CD1c-positive myeloid dendritic cell (primary cell): Measurements from ENCODE around the gene GNAI2.
"Not testable (repeated sequence)": the region's sequence is repeated elsewhere in the genome, so short reads cannot be mapped to it uniquely, and the experiment has no call there.

Experiments used
- DNase-seq: peaks from one replicate; pipeline ENCODE4 v3.0.0-alpha.2; 2016; ENCODE audit errors: extremely low spot score

GNAI2 gene

DNA sequence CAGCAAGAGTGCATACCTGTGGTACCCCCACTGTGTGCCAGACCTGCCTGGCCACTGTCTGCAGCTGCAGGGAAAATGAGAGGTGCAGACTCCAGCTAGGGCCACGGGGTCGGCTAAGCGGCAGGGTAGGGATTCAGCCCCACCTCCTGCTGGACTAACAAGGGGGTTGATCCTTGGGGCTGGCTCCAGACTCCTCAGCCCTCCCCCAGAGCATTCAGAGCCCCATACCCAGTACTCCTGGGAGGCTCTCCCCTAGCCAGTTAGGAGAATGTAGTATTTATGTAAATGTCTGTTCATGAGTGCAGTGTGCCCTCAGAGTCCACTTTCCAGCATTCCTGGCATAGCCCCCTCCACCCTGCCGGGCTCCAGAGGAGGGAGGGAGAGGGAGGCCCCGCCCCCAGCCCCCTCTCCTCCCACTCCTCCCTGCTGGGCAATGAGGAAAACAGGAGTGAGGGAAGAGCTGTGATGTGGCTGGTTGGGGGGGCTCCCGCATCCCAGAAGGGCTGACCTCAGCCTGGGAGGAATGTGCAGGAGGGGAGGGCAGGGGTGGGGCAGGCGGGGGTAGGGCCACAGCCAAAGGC lies 28.5 kb downstream of the GNAI2 start:
- DNase-seq, result no peak

DNA sequence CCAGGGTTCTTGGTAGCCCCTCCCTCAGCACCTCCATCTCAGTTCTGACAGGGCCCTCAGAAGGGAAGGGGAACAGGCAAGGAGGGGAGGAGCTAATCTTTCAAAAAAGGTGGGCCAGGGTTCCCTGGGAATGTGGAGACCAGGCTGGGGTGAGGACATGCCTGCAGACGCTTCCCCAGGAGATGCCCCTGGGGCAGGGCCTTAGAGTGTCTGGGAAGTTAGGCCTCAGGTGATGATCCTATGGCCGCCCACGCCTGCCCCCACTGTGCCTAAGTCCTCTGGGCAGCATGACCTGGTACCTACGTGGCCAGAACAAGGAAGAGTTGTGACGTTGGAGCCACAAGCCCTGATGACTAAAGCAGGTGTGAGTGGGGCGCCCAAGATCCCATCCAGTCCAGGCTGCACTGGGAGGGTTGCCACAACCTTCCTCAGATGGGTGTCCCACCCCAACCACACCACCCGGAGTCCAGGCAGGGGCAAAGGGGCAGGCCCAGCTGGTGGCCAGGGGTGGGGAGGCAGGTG lies 29.0 kb downstream of the GNAI2 start:
- DNase-seq, result no peak

DNA sequence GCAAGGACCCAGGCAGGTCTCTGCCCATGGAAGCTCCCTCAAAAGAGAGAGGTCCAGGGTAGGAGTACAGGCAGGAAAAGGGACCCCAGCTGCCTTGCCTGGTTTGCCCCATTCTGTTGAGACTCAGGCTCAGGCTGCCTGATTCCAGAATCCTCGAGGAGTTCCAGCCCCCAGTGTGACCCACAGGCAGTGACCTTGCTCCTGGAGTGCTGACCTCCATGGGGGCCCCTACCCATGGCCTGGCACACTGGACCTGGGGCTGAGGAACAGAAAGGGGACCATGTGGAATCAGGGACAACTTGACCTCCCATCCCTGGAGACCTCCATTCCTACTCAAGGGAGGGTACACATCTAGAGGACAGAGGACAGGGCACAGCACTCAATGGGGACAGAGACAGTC lies 29.6 kb downstream of the GNAI2 start:
- no peak for DNase-seq

DNA sequence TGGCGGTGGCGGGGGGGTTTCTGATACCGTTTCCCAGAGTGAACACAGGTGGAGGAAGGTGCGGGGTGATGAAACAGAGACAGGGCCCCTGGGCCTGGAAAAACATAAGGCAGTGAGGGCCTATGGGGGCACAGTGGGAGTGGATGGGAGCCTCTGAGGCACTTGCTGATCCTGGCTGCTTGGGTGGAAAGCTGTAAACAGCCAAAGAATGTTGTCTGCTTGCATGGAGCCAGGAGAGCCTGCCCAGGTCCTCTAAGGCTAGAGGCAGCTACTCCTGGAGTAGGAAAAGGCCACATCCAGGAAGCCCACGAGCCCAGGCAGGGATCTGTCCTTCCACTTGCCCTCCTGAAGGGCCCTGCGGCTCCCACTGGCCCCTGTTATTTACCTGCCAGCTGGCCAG lies 30.0 kb downstream of the GNAI2 start:
- no peak for DNase-seq

DNA sequence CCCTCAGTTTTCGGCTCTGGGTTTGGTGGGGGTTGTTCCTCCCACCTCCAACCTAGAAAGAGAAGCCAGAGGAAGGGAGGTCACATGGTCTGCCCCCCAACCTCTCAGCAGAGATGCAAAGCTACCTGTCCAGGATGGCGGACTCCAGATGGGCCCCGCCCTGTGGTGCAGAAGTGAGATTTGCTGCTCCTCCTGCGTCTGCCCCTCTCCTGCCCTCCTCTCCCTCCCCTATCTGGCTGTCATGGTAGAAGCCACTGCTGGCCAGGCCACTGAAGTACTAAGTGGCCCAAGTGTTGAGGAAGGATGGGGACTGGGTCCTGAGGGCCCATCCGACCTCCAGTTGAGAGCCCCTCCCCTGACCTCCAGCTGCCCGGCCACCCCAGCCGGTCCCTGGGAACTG lies 30.8 kb downstream of the GNAI2 start:
- DNase-seq, result no peak

DNA sequence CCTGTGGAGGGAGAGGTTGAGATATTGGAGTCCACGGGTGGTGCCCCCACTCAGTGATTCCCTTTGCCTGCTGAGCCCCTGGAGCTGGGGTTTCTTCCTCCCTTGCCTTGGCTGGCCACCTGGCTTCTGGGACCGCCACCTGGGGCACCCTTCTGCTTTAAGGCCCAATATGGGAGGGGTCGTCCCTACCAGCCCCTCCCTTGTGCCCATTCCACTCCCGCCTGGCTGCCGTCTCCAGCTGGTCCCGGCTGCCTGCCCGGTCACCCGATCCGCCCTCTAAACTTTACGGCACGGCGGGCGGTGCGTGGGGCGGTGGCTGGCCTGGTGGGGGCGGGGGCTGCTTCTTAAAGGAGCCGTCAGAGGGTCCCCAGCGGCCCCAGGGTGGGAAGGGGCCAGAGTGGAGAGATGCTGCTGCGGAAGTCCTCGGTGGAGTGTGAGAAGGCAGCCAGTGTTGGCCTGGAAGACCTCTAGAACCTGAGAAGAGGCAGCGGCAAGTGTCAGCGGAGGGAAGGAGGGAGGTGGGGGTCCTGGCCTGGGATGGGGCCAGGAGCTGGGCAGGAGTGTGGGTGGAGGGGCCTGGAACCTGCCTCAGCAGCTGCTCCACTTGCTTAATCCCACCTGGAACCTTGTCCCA lies 31.4 kb downstream of the GNAI2 start:
- DNase-seq, result no peak

DNA sequence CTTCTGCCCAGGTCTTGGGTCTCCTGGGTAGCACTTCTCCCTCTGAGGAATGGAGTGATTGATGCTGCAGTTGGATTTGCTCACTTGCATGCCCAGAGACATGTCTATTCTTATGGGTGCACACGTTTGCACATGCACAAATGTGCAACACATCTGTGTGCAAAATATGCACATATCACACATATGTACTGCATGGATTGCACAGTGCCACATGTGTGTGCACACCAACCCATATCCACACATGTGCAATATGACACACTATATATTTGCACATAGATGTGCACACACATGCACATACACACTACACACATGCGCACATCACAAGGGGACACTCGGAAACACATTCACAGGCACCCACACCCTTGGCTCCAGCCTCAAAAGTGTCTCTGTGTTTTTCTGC lies 32.3 kb downstream of the GNAI2 start:
- DNase-seq, result no peak

DNA sequence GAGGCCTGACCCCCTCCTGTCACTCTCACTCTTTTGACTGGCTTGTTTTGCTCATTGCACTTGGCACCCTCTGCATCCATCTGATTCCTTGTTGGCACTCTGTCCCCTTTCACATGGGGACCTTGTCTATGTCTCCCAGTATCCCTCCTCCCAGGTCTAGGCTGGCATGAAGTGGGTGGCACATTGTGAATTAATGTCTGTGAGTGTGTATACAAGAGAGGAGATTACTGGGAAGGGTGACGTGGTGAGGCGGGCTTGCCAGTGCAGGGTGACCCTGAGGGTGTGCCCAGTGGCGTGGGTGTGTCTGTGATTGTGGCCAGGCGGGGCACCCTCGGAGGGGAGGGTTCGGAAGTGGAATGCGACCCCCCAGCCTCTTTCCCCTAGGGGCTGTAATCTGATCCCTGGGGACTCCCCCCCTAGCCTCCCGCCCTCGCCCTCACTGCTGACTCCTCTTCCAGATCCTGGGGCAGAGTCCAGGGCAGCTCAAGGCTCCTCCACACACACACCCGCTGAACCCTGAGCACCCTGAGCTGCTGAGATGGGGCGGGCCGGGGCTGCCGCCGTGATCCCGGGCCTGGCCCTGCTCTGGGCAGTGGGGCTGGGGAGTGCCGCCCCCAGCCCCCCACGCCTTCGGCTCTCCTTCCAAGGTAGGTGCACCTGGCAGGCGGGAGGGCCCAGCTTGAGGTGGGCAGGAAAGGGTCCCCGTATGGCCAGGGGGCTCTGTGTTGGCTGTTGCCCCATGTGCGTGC lies 32.9 kb downstream of the GNAI2 start, which contains the start of gene SEMA3B:
TSS of gene SEMA3B (plus strand) at position 445 of the 749 bp plus-strand sequence. CDS start at position 539, 94 bp downstream.
- no peak for DNase-seq

DNA sequence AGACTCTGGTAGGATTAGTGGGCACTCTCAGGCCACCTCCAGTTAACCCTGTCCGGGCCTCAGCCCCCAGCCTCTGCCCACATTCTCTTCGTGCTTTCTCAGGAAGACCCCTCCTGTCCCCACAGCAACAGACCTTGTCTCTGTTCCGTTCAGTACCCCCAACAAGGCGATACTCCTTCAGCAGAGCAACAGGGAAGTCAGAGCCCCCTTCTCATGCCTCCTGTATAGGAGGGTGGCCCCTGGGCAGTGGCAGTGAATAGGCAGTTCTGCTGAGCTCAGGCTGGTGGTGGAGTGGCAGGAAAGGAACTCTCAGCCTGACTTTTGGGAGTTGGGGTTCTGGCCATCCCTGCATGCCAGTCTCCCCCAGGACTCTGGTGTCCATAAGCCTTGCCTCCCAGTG lies 33.5 kb downstream of the GNAI2 start:
- DNase-seq, result no peak

DNA sequence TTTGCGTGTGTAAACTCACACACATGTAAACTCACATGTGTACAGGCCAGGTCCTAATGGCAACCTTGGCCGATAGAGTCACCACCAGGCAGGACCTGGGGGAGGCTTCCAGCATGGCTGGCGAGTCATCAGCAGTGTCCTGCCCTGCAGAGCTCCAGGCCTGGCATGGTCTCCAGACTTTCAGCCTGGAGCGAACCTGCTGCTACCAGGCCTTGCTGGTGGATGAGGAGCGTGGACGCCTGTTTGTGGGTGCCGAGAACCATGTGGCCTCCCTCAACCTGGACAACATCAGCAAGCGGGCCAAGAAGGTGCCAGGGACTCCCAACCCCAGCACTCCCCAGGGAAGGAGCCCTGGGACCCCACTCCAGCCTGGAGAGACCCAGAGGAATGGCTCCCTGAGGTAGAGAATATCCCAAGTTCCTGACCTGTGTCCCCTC lies 34.0 kb downstream of the GNAI2 start:
- DNase-seq, result no peak

DNA sequence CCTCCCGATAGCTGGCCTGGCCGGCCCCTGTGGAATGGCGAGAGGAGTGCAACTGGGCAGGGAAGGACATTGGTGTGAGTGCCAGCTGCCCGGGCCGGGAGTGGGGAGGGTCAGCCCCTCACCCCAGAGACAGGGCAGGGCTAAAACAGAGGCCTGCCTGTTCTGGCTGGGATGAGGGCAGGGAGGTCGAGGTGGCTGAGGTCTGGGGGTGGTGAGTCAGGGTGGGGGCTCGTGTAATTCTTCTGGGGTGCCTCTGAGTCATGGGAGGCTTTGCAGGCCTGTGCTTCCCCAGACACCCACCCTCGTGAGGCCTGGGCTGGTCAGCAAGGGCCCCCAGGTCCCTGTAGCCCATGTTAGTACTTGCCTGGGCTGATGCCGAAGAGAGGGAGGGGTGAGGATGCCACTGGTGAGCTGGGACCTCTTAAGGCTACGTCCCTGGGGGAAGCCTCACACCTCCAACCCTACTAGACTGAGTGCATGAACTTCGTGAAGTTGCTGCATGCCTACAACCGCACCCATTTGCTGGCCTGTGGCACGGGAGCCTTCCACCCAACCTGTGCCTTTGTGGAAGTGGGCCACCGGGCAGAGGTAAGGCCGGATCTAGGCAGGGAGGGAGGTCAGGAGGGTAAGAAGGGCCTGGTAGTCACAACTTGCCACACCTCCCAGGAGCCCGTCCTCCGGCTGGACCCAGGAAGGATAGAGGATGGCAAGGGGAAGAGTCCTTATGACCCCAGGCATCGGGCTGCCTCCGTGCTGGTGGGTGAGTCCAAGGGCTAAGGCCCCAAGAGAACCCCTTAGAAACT lies 34.6 kb downstream of the GNAI2 start:
- no peak for DNase-seq

DNA sequence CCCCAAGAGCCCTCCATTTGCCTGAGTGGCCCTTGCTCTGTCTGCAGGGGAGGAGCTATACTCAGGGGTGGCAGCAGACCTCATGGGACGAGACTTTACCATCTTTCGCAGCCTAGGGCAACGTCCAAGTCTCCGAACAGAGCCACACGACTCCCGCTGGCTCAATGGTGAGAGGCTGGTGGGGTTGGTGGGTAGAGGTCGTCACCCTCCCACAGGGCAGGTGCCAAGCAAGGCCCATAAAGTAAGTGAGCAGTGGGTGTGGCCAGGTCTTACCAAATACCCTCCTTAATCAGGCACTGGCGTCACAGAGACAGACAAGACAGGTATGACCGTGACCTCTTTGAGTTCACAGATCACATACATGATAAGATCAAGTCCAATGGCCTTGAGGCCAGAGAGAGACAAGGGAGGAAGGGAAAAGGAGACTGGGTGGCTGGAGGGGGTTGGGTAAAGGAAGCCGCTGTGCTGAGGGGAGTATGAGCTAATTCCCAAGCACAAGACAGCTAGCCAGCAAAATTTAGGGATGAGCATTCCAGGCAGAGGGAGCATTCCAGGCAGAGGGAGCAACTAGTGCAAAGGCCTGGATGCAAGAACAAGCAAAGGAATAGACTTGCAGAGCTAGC lies 35.4 kb downstream of the GNAI2 start:
- DNase-seq, result no peak

DNA sequence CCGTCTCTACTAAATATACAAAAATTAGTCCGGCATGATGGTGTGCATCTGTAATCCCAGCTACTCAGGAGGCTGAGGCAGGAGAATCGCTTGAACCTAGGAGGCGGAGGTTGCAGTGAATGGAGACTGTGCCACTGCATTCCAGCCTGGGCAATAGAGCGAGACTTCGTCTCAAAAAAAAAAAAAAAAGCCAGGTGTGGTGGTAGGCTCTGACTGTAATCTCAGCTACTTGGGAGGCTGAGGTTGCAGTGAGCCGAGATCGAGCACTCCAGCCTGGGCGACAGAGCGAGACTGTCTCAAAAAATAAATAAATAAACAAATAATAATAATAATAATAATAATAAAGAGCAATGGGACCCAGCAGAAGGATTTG lies 36.5 kb downstream of the GNAI2 start:
- not testable (repeated sequence) for DNase-seq

DNA sequence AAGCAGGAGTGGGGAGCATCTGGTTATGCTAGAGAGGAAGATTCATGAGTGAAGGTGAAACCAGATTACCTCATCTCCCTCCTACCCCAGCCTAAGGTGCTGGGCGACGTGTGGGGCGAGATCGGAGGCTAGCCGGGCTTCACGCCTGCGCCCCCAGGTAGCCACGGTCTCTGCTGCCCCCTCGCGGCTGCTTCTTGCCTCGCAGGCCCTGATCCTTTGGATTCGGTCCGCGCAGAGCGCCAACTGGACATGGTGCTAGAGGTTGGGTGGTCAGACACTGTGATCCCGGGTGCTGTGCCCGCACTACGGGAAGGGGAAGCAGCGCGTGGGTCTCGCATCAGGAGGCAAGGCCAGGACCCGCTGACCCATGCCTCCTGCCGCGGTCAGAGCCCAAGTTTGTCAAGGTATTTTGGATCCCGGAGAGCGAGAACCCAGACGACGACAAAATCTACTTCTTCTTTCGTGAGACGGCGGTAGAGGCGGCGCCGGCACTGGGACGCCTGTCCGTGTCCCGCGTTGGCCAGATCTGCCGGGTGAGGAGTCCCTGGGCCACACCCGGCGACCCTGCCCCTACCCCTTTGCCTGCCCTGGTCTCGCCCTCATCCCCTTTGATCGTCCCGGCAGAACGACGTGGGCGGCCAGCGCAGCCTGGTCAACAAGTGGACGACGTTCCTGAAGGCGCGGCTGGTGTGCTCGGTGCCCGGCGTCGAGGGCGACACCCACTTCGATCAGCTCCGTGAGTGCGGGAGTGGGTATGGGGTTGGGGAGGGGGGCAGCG lies 37.1 kb downstream of the GNAI2 start:
- peak; percentile 95 for DNase-seq

DNA sequence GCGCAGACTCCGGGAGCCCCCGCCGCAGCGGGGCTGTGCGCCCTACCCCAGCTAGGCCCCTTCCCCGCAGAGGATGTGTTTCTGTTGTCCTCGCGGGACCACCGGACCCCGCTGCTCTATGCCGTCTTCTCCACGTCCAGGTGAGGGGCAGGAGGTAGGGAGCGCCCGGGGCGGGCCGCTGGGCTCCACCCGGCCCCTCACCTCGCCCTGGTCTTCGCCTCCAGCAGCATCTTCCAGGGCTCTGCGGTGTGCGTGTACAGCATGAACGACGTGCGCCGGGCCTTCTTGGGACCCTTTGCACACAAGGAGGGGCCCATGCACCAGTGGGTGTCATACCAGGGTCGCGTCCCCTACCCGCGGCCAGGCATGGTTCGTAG lies 37.7 kb downstream of the GNAI2 start:
- no peak for DNase-seq

DNA sequence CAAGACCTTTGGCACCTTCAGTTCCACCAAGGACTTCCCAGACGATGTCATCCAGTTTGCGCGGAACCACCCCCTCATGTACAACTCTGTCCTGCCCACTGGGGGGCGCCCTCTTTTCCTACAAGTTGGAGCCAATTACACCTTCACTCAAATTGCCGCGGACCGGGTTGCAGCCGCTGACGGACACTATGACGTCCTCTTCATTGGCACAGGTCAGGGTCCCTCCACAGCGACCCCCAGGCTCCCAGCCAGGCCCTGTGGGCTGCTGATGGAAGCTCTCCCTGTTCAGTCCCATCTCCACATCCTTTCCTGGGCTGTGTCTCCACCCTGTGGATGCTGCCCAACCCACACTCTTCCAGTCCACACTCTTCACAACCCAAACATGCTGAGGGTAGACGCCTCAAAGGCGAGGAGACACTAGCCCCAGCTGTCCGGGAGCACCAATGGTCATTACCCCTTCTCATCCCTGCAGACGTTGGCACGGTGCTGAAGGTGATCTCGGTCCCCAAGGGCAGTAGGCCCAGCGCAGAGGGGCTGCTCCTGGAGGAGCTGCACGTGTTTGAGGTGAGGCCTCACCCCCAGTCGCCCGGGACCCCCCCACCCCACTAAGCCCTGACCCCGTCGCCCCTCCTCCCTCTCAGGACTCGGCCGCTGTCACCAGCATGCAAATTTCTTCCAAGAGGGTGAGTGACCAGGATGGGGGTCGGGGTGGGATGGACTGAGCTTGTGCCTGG lies 38.5 kb downstream of the GNAI2 start:
- DNase-seq, result peak; percentile 81

DNA sequence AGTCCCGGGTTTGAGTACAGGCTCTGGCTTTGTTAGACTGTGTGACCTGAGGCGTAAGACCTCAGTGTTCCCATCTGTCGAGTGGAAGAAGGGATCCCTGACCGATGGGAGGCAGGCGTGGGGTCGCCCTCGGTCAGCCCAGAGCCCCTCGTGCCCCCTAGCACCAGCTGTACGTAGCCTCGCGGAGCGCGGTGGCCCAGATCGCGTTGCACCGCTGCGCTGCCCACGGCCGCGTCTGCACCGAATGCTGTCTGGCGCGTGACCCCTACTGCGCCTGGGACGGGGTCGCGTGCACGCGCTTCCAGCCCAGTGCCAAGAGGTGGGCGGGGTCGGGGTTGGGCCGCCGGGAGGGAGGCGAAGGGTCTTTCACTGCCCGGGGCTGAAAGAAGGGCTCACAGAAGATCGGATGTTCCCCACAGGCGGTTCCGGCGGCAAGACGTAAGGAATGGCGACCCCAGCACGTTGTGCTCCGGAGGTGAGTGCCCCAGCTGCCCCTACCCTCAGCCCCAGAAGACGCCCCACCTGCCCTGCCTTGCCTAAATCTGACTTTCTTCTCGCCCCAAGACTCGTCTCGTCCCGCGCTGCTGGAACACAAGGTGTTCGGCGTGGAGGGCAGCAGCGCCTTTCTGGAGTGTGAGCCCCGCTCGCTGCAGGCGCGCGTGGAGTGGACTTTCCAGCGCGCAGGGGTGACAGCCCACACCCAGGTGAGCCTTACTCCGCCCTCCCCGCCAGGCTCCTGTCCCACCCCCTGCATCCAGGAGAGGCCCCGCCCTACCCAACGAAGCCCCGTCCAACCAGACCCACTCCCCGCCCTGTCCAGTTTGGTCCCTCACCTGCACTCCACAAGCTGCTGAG lies 39.4 kb downstream of the GNAI2 start:
- no peak for DNase-seq

DNA sequence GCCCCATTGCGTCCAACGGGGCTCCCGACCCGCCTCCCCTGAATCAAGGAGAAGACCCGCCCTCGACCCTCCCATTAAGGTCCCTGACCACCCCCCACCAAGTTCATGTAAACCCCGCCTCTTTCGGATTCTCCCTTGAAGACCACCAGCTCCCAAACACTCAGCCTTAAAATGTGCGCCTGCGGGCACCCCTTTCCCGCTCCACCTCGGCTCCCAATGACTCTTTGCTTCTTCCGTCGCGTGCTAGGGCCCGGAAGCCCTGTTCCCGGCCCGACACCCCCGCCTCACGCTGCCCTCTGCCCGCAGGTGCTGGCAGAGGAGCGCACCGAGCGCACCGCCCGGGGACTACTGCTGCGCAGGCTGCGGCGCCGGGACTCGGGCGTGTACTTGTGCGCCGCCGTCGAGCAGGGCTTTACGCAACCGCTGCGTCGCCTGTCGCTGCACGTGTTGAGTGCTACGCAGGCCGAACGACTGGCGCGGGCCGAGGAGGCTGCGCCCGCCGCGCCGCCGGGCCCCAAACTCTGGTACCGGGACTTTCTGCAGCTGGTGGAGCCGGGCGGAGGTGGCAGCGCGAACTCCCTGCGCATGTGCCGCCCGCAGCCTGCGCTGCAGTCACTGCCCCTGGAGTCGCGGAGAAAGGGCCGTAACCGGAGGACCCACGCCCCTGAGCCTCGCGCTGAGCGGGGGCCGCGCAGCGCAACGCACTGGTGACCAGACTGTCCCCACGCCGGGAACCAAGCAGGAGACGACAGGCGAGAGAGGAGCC lies 40.2 kb downstream of the GNAI2 start:
- peak; percentile 42 for DNase-seq

DNA sequence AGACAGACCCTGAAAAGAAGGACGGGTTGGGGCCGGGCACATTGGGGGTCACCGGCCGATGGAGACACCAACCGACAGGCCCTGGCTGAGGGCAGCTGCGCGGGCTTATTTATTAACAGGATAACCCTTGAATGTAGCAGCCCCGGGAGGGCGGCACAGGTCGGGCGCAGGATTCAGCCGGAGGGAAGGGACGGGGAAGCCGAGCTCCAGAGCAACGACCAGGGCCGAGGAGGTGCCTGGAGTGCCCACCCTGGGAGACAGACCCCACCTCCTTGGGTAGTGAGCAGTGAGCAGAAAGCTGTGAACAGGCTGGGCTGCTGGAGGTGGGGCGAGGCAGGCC lies 40.7 kb downstream of the GNAI2 start:
- DNase-seq, result no peak
